ENCODE data around the gene HDHD5.
A peak's percentile ranks its signal among the peaks of the same experiment; 100 is the strongest.

Gene HDHD5

GRCh38 chr22:17158568-17159503 is at the start of gene HDHD5:
TSS of gene HDHD5 (minus strand) at chr22:17159277. CDS start at chr22:17159251, 26 bp downstream.
- peak; percentile 84 for DNase-seq

GRCh38 chr22:17205432-17205831 is 46.4 kb upstream of the HDHD5 start:
- no peak for DNase-seq

- no peak for DNase-seq
Measured at GRCh38 chr22:17201285-17201945, 42.3 kb upstream of the HDHD5 start.

- DNase-seq, result no peak
Measured at GRCh38 chr22:17199003-17199731, 40.1 kb upstream of the HDHD5 start.

GRCh38 chr22:17198170-17199002 is 39.3 kb upstream of the HDHD5 start:
- DNase-seq, result no peak

- DNase-seq, result no peak
Measured at GRCh38 chr22:17194213-17194612, 35.1 kb upstream of the HDHD5 start.

GRCh38 chr22:17192186-17192585 is 33.1 kb upstream of the HDHD5 start:
- DNase-seq, result no peak

GRCh38 chr22:17191163-17191784 is 32.2 kb upstream of the HDHD5 start:
- DNase-seq, result no peak

- DNase-seq, result no peak
Measured at GRCh38 chr22:17190702-17191101, 31.6 kb upstream of the HDHD5 start.

- no peak for DNase-seq
Measured at GRCh38 chr22:17176715-17177114, 17.6 kb upstream of the HDHD5 start.

GRCh38 chr22:17172029-17172833 is 13.2 kb upstream of the HDHD5 start:
- DNase-seq, result no peak

GRCh38 chr22:17171153-17172028 is 12.3 kb upstream of the HDHD5 start:
- DNase-seq, result peak; percentile 64

- no peak for DNase-seq
Measured at GRCh38 chr22:17167486-17167885, 8.4 kb upstream of the HDHD5 start.

- DNase-seq, result no peak
Measured at GRCh38 chr22:17164392-17165024, 5.4 kb upstream of the HDHD5 start.

- DNase-seq, result no peak
Measured at GRCh38 chr22:17162731-17163130, 3.7 kb upstream of the HDHD5 start.

GRCh38 chr22:17161991-17162390 is 2.9 kb upstream of the HDHD5 start:
- DNase-seq, result no peak

GRCh38 chr22:17159504-17159951 is 451 bp upstream of the HDHD5 start:
- DNase-seq, result no peak

GRCh38 chr22:17158176-17158567 is 905 bp downstream of the HDHD5 start:
- DNase-seq, result no peak

- no peak for DNase-seq
Measured at GRCh38 chr22:17157714-17158113, 1.4 kb downstream of the HDHD5 start.

- no peak for DNase-seq
Measured at GRCh38 chr22:17155941-17156340, 3.1 kb downstream of the HDHD5 start.
